GM18526 (cell line): ENCODE data around the gene STARD13.

Source experiments
- POLR2A ChIP-seq: IDR thresholded peaks from 3 replicates; pipeline ENCODE4 v1.6.1; 2011; ENCODE audit not compliant: insufficient read length; ENCODE audit errors: extremely low read depth

Gene STARD13

GRCh38 chr13:33265607-33266006 is 19.9 kb downstream of the STARD13 start:
- TF ChIP-seq POLR2A: no peak

GRCh38 chr13:33265133-33265532 is 20.4 kb downstream of the STARD13 start:
- no peak for TF ChIP-seq POLR2A

- no peak for TF ChIP-seq POLR2A
These were observed 21.0 kb downstream of the STARD13 start for GRCh38 chr13:33264620-33264978.

DNA sequence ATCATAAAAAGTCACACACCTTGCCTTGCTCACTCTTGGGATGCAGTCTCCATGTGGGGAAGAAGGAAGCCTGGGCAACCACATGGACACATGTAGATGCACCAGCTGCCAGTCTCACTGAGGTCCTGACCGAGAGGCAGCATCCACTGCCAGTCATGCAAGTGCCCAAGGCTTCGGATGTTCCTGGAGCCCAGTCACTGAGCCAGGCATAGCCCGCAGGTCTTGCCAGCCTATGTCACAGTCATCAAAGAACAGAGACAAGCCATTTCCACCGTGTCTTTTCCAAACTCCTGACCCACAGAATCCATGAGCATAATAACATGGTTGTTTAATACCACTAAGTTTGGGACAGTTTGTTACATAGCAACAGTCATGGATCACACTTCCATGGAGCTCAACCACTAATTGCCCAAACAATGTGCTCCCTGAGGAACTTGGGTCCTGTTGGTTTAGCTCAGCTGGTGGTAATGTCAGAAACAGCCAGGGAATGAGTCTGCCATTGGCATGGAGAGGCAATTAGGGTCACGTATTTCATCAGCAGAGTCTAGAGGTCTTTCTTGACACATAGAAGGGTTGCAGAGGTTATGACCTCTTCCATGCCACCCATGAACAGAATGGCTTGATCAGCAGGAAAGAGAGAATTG is 21.5 kb downstream of the STARD13 start:
- no peak for TF ChIP-seq POLR2A

DNA sequence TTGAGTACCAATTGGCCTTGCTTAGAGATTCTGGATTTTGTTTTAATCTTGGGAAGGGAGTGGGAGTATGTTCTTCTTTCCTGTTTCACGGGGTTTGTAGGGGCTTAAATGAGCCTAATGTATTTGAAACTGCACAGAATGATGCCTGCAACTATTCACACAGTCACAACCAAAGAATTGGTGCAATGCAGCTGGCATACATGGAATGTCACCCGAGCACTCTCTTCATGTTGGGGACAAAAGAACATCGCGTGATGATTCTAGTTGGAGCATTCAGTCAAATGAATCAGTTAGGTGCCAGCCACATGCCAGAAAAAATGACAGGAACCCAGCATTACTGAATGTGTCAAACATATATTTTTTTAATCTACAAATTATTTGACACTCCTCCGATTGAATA is 22.1 kb downstream of the STARD13 start:
- no peak for TF ChIP-seq POLR2A

DNA sequence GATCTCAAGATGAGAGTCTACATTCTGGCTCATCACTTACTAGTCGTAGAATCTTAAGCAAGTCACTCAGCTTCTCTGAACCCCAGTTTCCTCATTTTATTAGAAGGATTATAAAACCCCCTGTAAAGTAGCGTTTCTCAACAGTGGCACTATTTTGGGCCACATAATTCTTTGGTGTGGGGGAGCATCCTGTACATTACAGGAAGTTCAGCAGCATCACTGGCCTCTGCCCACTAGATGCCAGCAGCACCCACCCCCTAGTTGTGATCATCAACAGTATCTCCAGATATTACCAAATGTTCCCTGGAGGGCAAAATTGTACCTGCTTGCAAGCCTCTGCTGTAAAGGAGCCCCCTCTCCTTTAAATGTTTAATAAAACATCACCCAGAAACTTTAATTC is 22.6 kb downstream of the STARD13 start:
- no peak for TF ChIP-seq POLR2A

- no peak for TF ChIP-seq POLR2A
These were observed 23.0 kb downstream of the STARD13 start for GRCh38 chr13:33262594-33262993.

DNA sequence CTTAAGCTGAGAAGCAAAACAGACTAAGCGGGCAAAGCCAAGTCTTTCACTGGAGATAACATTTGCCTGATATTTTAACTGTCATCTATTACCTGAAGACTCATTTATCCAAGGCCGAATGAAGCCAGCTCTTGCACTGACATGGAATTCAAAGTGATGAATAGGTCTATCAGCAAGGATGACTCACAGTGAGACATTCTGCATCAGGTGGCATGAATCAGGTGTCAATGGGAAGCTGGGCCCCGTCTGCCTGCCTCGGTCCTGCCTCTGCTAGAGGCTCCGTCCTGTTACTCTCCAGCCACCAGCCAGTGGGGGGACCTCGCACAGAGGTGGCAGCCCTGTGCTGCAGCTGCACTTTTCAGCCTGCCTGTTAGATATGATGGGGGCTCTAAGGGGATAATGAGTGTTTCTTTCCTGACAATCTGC is 23.5 kb downstream of the STARD13 start:
- no peak for TF ChIP-seq POLR2A

- no peak for TF ChIP-seq POLR2A
These were observed 24.0 kb downstream of the STARD13 start for GRCh38 chr13:33261387-33262061.

DNA sequence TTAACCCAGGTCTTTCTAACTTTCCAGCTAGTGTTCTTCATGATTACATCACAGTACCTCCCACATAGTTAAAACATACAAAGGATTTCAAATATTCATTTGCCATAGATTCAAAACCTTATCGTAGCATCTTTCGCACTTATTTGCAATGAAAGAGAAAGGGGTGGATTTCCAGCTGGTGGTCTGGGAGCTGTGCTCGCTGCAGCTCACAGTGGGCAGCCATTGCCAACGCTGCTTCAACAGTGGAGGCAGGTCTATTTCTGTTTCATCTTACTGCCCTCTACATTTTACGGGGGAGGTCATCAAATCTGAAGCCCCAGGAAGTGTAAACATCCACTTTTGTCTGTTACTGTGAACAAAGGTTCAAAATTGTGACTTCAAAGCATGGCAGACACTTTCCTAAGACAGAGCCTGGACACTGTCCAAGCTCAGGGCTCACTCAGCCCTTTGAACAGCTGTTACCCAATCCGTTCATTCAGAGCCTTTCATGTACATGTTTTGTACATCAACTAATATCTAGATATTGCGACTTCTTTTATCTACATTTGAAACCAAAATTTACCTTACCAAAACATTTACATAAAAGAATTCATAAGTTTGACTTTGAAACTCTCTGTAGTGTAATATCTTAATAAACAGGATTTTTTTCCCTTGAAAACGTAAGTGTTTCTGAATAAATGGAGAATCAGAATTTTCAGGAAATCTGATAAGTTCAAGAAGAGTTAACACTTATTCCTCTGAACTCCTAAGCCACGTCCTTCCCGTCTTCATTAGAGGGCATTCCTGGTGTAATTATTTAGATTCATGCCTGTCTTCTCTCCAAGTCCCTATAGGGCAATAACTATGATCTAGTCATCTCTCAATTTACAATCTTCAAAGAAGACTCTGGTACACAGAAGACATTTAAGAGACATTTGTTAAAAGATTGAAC is 25.1 kb downstream of the STARD13 start:
- TF ChIP-seq POLR2A: no peak

DNA sequence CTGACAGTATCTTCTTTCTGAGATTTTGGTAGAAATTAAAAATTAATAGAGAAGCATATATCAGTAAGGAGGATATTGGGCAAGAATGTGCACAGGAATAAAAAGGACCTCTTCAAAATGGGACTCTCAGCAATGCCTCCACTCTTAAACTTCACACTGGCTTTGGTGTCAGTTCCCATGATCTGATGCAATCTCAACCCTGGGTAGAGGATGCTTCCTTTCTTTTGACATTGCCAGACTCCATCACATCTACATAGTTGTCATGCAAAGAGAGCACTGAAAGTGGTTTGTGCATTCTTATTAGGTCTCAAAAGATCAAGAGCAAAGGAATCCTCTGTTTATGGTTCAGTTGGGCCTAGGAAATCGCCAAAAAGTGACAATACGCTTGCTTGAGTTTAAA is 26.3 kb downstream of the STARD13 start:
- no peak for TF ChIP-seq POLR2A

- no peak for TF ChIP-seq POLR2A
These were observed 26.8 kb downstream of the STARD13 start for GRCh38 chr13:33258808-33259193.

- TF ChIP-seq POLR2A: no peak
These were observed 27.4 kb downstream of the STARD13 start for GRCh38 chr13:33257841-33258807.

- no peak for TF ChIP-seq POLR2A
These were observed 29.3 kb downstream of the STARD13 start for GRCh38 chr13:33256148-33256840.
